H1 (cell line): ENCODE measurements around the gene TKTL2. TPM values are rescaled to one million over a fixed set of nuclear protein-coding genes. Genes with fewer than 3 reads are reported as not detected.

Experiments used
- CTCF ChIA-PET: fragments of 300-600 bp; sonication (Branson Sonifier 250); formaldehyde crosslinking; loops from one replicate; lab custom pipeline; 2021; ENCODE audit not compliant: partially characterized antibody; lab: Charles Lee
- POLR2A ChIA-PET: fragments of 300-600 bp; sonication (Branson Sonifier 250); formaldehyde crosslinking; loops from one replicate; lab custom pipeline; 2021; ENCODE audit warnings: inconsistent platforms; ENCODE audit not compliant: partially characterized antibody; lab: Charles Lee
- DNase-seq, 2 experiments: peaks; one replicate each; pipeline versions ENCODE4 v3.0.0 to v3.0.0-alpha.2; 2010 to 2022; ENCODE audit warnings: low spot score in 2 of 2, low read depth in 1 of 2, mixed read lengths in 1 of 2
- FAIRE-seq: peaks from 2 replicates; lab custom pipeline; 2011; peaks lifted over from hg19 to GRCh38; lab: Jason Lieb, UNC
- H2AFZ ChIP-seq: 2 replicates; pipeline ENCODE4 v1.8.1; 2012; ENCODE audit warnings: low read length, inconsistent platforms
- H2AK5ac ChIP-seq: 2 replicates; pipeline ENCODE4 v1.6.1; 2013; ENCODE audit warnings: low read depth, low read length
- H2BK120ac ChIP-seq: replicated peaks from 2 replicates; pipeline ENCODE3; 2013; ENCODE audit warnings: low read depth, low read length, inconsistent platforms
- H2BK12ac ChIP-seq: 2 replicates; pipeline ENCODE4 v1.6.1; 2013; ENCODE audit warnings: low read depth, low read length
- H2BK15ac ChIP-seq: 2 replicates; pipeline ENCODE4 v1.6.1; 2013; ENCODE audit warnings: low read length
- H2BK20ac ChIP-seq: 2 replicates; pipeline ENCODE4 v1.6.1; 2013; ENCODE audit warnings: low read length
- H2BK5ac ChIP-seq: 2 replicates; pipeline ENCODE4 v1.6.1; 2013; ENCODE audit warnings: low read depth, low read length
- H3K14ac ChIP-seq: 2 replicates; pipeline ENCODE4 v1.6.1; 2013; ENCODE audit warnings: inconsistent platforms; ENCODE audit not compliant: insufficient read length
- H3K18ac ChIP-seq: 2 replicates; pipeline ENCODE4 v1.6.1; 2013; ENCODE audit warnings: low read length; ENCODE audit errors: extremely low read depth
- H3K23ac ChIP-seq: 2 replicates; pipeline ENCODE4 v1.6.1; 2013; ENCODE audit warnings: inconsistent platforms; ENCODE audit not compliant: insufficient read length
- H3K23me2 ChIP-seq: 2 replicates; pipeline ENCODE4 v1.6.1; 2013; ENCODE audit warnings: low read depth, low read length
- H3K27ac ChIP-seq: 2 replicates; pipeline ENCODE4 v1.6.1; 2011; ENCODE audit warnings: low read depth, low read length, inconsistent platforms
- H3K27me3 ChIP-seq, 4 experiments: replicated peaks in 1 of 4; 1 replicate in 1 of 4; 2 replicates in 3 of 4; pipeline versions ENCODE4 v1.6.1 to v1.8.1; 2011 to 2013; ENCODE audit warnings: low read length in 3 of 4, mild to moderate bottlenecking in 3 of 4, inconsistent platforms in 2 of 4, mixed read lengths in 2 of 4, moderate library complexity in 1 of 4; ENCODE audit not compliant: control insufficient read depth in 3 of 4, insufficient read depth in 3 of 4; ENCODE audit errors: extremely low read depth in 1 of 4
- H3K36me3 ChIP-seq, 4 experiments: 2 replicates each; pipeline versions ENCODE4 v1.6.1 to v1.8.1; 2011 to 2013; ENCODE audit warnings: mild to moderate bottlenecking in 4 of 4, low read length in 3 of 4, moderate library complexity in 2 of 4, control low read depth in 1 of 4, inconsistent platforms in 1 of 4; ENCODE audit not compliant: insufficient read depth in 4 of 4, control insufficient read depth in 2 of 4
- H3K4ac ChIP-seq: replicated peaks from 2 replicates; pipeline ENCODE3; 2013; ENCODE audit warnings: low read length, low read depth, mixed read lengths, inconsistent platforms; ENCODE audit not compliant: insufficient read length
- H3K4me1 ChIP-seq, 4 experiments: replicated peaks in 1 of 4; 1 replicate in 1 of 4; 2 replicates in 3 of 4; pipeline versions ENCODE4 v1.6.1 to v1.8.1; 2011 to 2013; ENCODE audit warnings: low read length in 3 of 4, inconsistent platforms in 2 of 4, mixed read lengths in 1 of 4; ENCODE audit not compliant: insufficient read depth in 4 of 4, control insufficient read depth in 3 of 4
- H3K4me2 ChIP-seq, 2 experiments: 2 replicates each; pipeline versions ENCODE4 v1.6.1 to v1.8.1; 2011 to 2013; ENCODE audit warnings: low read depth in 2 of 2, low read length in 2 of 2, control low read depth in 1 of 2, inconsistent platforms in 1 of 2, mild to moderate bottlenecking in 1 of 2; ENCODE audit not compliant: insufficient read depth in 1 of 2
- H3K4me3 ChIP-seq, 4 experiments: fragments of 200-600, 300-600 bp in 1 of 4; sonication (generic), shearing (Covaris generic), sonication (Bioruptor Twin) in 1 of 4; 2 replicates each; pipeline versions ENCODE4 v1.5.1 to v1.8.1; 2011 to 2016; ENCODE audit warnings: low read length in 4 of 4, low read depth in 3 of 4, control low read depth in 2 of 4, inconsistent platforms in 2 of 4, mild to moderate bottlenecking in 2 of 4, mixed read lengths in 1 of 4, moderate library complexity in 1 of 4; ENCODE audit not compliant: insufficient read depth in 2 of 4; ENCODE audit errors: extremely low read depth in 1 of 4
- H3K56ac ChIP-seq: replicated peaks from 2 replicates; pipeline ENCODE3; 2013; ENCODE audit warnings: low read depth, mild to moderate bottlenecking, mixed read lengths, low read length, inconsistent platforms; ENCODE audit not compliant: insufficient read length
- H3K79me1 ChIP-seq: 2 replicates; pipeline ENCODE4 v1.6.1; 2013; ENCODE audit warnings: low read depth, low read length, control low read depth
- H3K79me2 ChIP-seq, 2 experiments: 2 replicates each; pipeline versions ENCODE4 v1.6.1 to v1.8.1; 2012 to 2013; ENCODE audit warnings: low read length in 2 of 2, mild to moderate bottlenecking in 2 of 2, inconsistent platforms in 1 of 2; ENCODE audit not compliant: insufficient read depth in 2 of 2, control insufficient read depth in 1 of 2
- H3K9ac ChIP-seq, 4 experiments: replicated peaks in 1 of 4; 1 replicate in 1 of 4; 2 replicates in 3 of 4; pipeline versions ENCODE4 v1.6.1 to v1.8.1; 2011 to 2013; ENCODE audit warnings: low read depth in 3 of 4, low read length in 3 of 4, control low read depth in 2 of 4, mild to moderate bottlenecking in 2 of 4, moderate library complexity in 2 of 4, inconsistent platforms in 1 of 4; ENCODE audit errors: extremely low read depth in 1 of 4
- H3K9me3 ChIP-seq, 2 experiments: 2 replicates each; pipeline versions ENCODE4 v1.6.1 to v1.8.1; 2012 to 2013; ENCODE audit warnings: mild to moderate bottlenecking in 2 of 2, moderate library complexity in 2 of 2, control low read depth in 1 of 2, inconsistent platforms in 1 of 2, low read depth in 1 of 2, low read length in 1 of 2, mixed read lengths in 1 of 2; ENCODE audit not compliant: insufficient read depth in 2 of 2
- H4K20me1 ChIP-seq, 2 experiments: replicated peaks in 1 of 2; 2 replicates each; pipeline versions ENCODE3 to v1.8.1; 2011 to 2013; ENCODE audit warnings: inconsistent platforms in 2 of 2, low read length in 2 of 2, mild to moderate bottlenecking in 1 of 2; ENCODE audit not compliant: insufficient read depth in 2 of 2, control insufficient read depth in 1 of 2
- H4K5ac ChIP-seq: 2 replicates; pipeline ENCODE4 v1.6.1; 2013; ENCODE audit warnings: low read length, low read depth, mixed read lengths, inconsistent platforms; ENCODE audit not compliant: insufficient read length
- H4K8ac ChIP-seq: 2 replicates; pipeline ENCODE4 v1.8.0; 2013; ENCODE audit warnings: mild to moderate bottlenecking, moderate library complexity, low read length, inconsistent platforms; ENCODE audit not compliant: insufficient read depth; ENCODE audit errors: extremely low read depth
- H4K91ac ChIP-seq: replicated peaks from 2 replicates; pipeline ENCODE3; 2013; ENCODE audit warnings: low read length, mixed read lengths, inconsistent platforms; ENCODE audit not compliant: insufficient read length
- BCL11A ChIP-seq, 2 experiments: IDR thresholded peaks; one replicate each; pipeline ENCODE4 v1.6.1; 2011; ENCODE audit warnings: low read depth in 2 of 2, low read length in 2 of 2, mild to moderate bottlenecking in 2 of 2
- CBX8 ChIP-seq: fragments of 300-800, 300-1000 bp; sonication (generic); IDR thresholded peaks from 2 replicates; pipeline ENCODE4 v1.7.1; 2016; ENCODE audit warnings: low read depth, low read length, borderline replicate concordance
- CHD1 ChIP-seq: IDR thresholded peaks from 2 replicates; pipeline ENCODE4 v1.6.1; 2012; ENCODE audit warnings: low read depth, low read length, improper control_type of control experiment
- CREB1 ChIP-seq: IDR thresholded peaks from 2 replicates; pipeline ENCODE4 v1.6.1; 2012; ENCODE audit warnings: inconsistent platforms
- KDM1A ChIP-seq: fragments of 200-600, 300-600 bp; sonication (generic); IDR thresholded peaks from 2 replicates; pipeline ENCODE4 v1.7.1; 2016; ENCODE audit warnings: mild to moderate bottlenecking, low read length, borderline replicate concordance
- KDM4A ChIP-seq: IDR thresholded peaks from one replicate; pipeline ENCODE4 v1.7.1; 2012; ENCODE audit warnings: low read depth, mild to moderate bottlenecking, moderate library complexity, low read length, inconsistent platforms; ENCODE audit not compliant: severe bottlenecking
- NANOG ChIP-seq: IDR thresholded peaks from 2 replicates; pipeline ENCODE4 v1.6.1; 2011; ENCODE audit warnings: low read length, low read depth, mild to moderate bottlenecking, inconsistent platforms; ENCODE audit not compliant: insufficient read depth, poor library complexity, severe bottlenecking
- NRF1 ChIP-seq: IDR thresholded peaks from 2 replicates; pipeline ENCODE4 v1.6.1; 2011; ENCODE audit warnings: mild to moderate bottlenecking, low read depth, low read length, improper control_type of control experiment
- RFX5 ChIP-seq: IDR thresholded peaks from 2 replicates; pipeline ENCODE4 v1.6.1; 2011; ENCODE audit warnings: low read depth, low read length, improper control_type of control experiment, borderline replicate concordance
- SP1 ChIP-seq: IDR thresholded peaks from 2 replicates; pipeline ENCODE4 v1.6.1; 2011; ENCODE audit warnings: low read depth, low read length
- SP2 ChIP-seq: IDR thresholded peaks from 2 replicates; pipeline ENCODE4 v1.6.1; 2012; ENCODE audit warnings: mild to moderate bottlenecking, low read length, inconsistent platforms
- SUZ12 ChIP-seq: fragments of 200-600 bp; sonication (generic); IDR thresholded peaks from 2 replicates; pipeline ENCODE4 v1.6.1; 2012; ENCODE audit warnings: mild to moderate bottlenecking, inconsistent platforms, low read length, moderate library complexity, mixed read lengths
- TEAD4 ChIP-seq: IDR thresholded peaks from 2 replicates; pipeline ENCODE4 v1.6.1; 2012; ENCODE audit warnings: low read depth, low read length, inconsistent platforms, mixed read lengths
- WGBS, 2 experiments: shearing (Covaris generic) in 1 of 2; methylation state at CpG; one replicate each; pipeline versions ENCODE4 v1.1.6 to v1.1.7; 2013 to 2015; ENCODE audit warnings: low lambda C conversion rate in 2 of 2, mixed read lengths in 2 of 2, inconsistent platforms in 1 of 2, low coverage in 1 of 2, missing lambda C conversion rate in 1 of 2; ENCODE audit not compliant: insufficient replicate concordance in 2 of 2, insufficient coverage in 1 of 2, insufficient read length in 1 of 2; ENCODE audit errors: extremely low coverage in 1 of 2, missing lambda C conversion rate in 1 of 2; 5-methylcytosine and 5-hydroxymethylcytosine counted together
- polyA plus RNA-seq, 7 experiments: library from polyadenylated mRNA; depleted of rRNA in 3 of 7; stranded (reverse) in 5 of 7; unstranded in 2 of 7; fragments of >200 nt in 5 of 7; fragments of 200-250 nt in 2 of 7; gene quantifications; 1 replicate in 5 of 7; 2 replicates in 1 of 7; 4 replicates in 1 of 7; pipeline versions ENCODE4 v1.2.1 to v1.2.3, GENCODE V29; 2011 to 2013; ENCODE audit warnings: missing spikeins in 2 of 7, mixed read lengths in 2 of 7
- total RNA-seq: library from RNA; stranded (reverse); fragmentation: NEBNext Ultra II Directional; extraction: Animal tissue kit (Norgen Biotek cat#: 25700); gene quantifications from 2 replicates; pipeline ENCODE4 v1.2.1, GENCODE V29; 2021

The TKTL2 gene
- total and polyA plus RNA-seq, 2 of the 8 experiments (the other 6 are each of a cell fraction or from before 2014, with no cell fraction given): not detected

- Histone ChIP-seq H2BK120ac (no peak overlapping the region), H3K4me2 (no peak overlapping the region), H4K8ac (no peak overlapping the region), H3K9ac (no peak overlapping the region), H3K36me3 (no peaks in the 10 kb centered on the region), H3K14ac (no peak overlapping the region), H3K18ac (no peak overlapping the region), H3K4me3 (no peak overlapping the region), H2BK5ac (no peak overlapping the region), H3K27ac (no peak overlapping the region), H3K23ac (no peak overlapping the region), H2BK12ac (no peak overlapping the region), H2AFZ (peak overlapping the region; percentile 85; the same call in 1 of the 2 replicates), H3K79me2 (no peaks in the 10 kb centered on the region; a peak in 1 of 4 replicates), H4K91ac (no peak overlapping the region), H3K79me1 (no peaks in the 10 kb centered on the region), H4K20me1 (no peaks in the 10 kb centered on the region), H2BK20ac (no peak overlapping the region), H3K23me2 (no peaks in the 10 kb centered on the region), H3K4ac (no peak overlapping the region), H3K9me3 (no peaks in the 10 kb centered on the region), H2AK5ac (no peak overlapping the region), H3K4me1 (no peaks in the 10 kb centered on the region), H3K27me3 (no peaks in the 10 kb centered on the region), H2BK15ac (no peak overlapping the region; the same call in 1 of the 2 replicates), H4K5ac (no peak overlapping the region), H3K56ac (no peak overlapping the region)
- POLR2A ChIA-PET: interaction anchor here (1.4 kb wide), 1 partner anchor 21 kb away, joined by 5 read pairs; the partner anchor contains the start of gene TMA16
- CTCF ChIA-PET: interaction anchor here (1.3 to 1.4 kb wide), 2 partner anchors 75 to 116 kb away, joined by 3 read pairs; no protein-coding TSS in a partner anchor
- FAIRE-seq (no peak), DNase-seq (no peak)
- 97% methylated on average over 14 of the region's 14 CpGs; no CpG with 5 or more reads in 1 of the 2 experiments for WGBS, 2 experiments
- no peak for TF ChIP-seq KDM4A
- TF ChIP-seq NRF1: no peak
- no peak for TF ChIP-seq RFX5
- no peak for TF ChIP-seq CBX8
- TF ChIP-seq BCL11A (IDR thresholded peaks at IDR 0.05; ENCODE audit: low read depth in 2 of 2, low read length in 2 of 2): no peak
- TF ChIP-seq CREB1: no peak
- no peak for TF ChIP-seq SP1
- TF ChIP-seq CHD1: no peak
- TF ChIP-seq TEAD4: no peak
- no peak for TF ChIP-seq NANOG
- TF ChIP-seq KDM1A: no peak
- no peak for TF ChIP-seq SP2
- TF ChIP-seq SUZ12: no peak
Observed at GRCh38 chr4:163473130-163473529, 424 bp downstream of the TKTL2 start.
